ENCODE measurements around the gene ATP5IF1. TPM values are rescaled to one million over a fixed set of nuclear protein-coding genes. Genes with fewer than 3 reads are reported as not detected.

The ATP5IF1 gene
- total and polyA plus RNA-seq, 10 of the 15 experiments (the other 5 are each of a cell fraction or from before 2014, with no cell fraction given), result 253 to 1,210 (median 418) TPM

GRCh38 chr1:28259252-28259933 lies 23.5 kb downstream of the ATP5IF1 start, which contains the start of gene SESN2:
Gene SESN2, plus strand, starts transcription at chr1:28259518. Its CDS starts 330 bp downstream, at chr1:28259848.
- Histone ChIP-seq H3K36me3 (ENCODE audit: control insufficient read depth in 2 of 2, insufficient read depth in 2 of 2, low read length in 1 of 2) (no peaks in the 10 kb centered on the region), H4K20me1 (ENCODE audit: control insufficient read depth, insufficient read depth) (0 out of 2 replicates have a peak, but pooled peaks cover 4% of the 10 kb centered on the region), H3K4me1 (ENCODE audit: control insufficient read depth, insufficient read depth, low read length) (peaks cover 5% of the 10 kb centered on the region), H3K27ac (ENCODE audit: control insufficient read depth, insufficient read depth) (peak within 1 kb of the TSS; percentile 55), H3K27me3 (replicated peaks in 1 of 2; ENCODE audit: control insufficient read depth in 2 of 2, insufficient read depth in 2 of 2, low read length in 1 of 2) (no peaks in the 10 kb centered on the region), H3K9me3 (replicated peaks; ENCODE audit: control insufficient read depth, insufficient read depth, low read length) (no peaks in the 10 kb centered on the region), H2AFZ (ENCODE audit: control insufficient read depth, low read depth, low read length) (peak within 1 kb of the TSS; percentile 90), H3K79me2 (ENCODE audit: control insufficient read depth, insufficient read depth, low read length) (peaks cover 31% of the 10 kb centered on the region), H3K4me3 (peak within 1 kb of the TSS; percentile 97), H3K4me2 (ENCODE audit: control insufficient read depth, insufficient read depth) (peak within 1 kb of the TSS; percentile 75), H3K9ac (ENCODE audit: control insufficient read depth, insufficient read depth, low read length) (peak within 1 kb of the TSS; percentile 79)
- ChIA-PET POLR2A (interaction anchor here (0.9 to 6.5 kb wide), 3 partner anchors 11 to 24 kb away, joined by 4 to 51 read pairs (median 7); partner anchors contain the start of gene ATP5IF1), RAD21 (ENCODE audit: unreplicated experiment) (interaction anchor here (4.4 kb wide), 1 partner anchor 10 kb away, joined by 28 read pairs; no protein-coding TSS in a partner anchor), SMC1A (ENCODE audit: uncharacterized antibody, unreplicated experiment) (interaction anchor here (0.7 kb wide), 1 partner anchor 13 kb away, joined by 3 read pairs; no protein-coding TSS in a partner anchor), CTCF (interaction anchor here (1.6 to 3.2 kb wide), 3 partner anchors 10 to 25 kb away, joined by 4 to 33 read pairs (median 21); no protein-coding TSS in a partner anchor)
- intact Hi-C loops (cut with micrococcal nuclease; ENCODE audit: unreplicated experiment) (no loop called here), in situ Hi-C loops (cut with MboI) (no loop called here)
- FAIRE-seq (peak; percentile 72), ATAC-seq (peak; percentile 97), DNase-seq (ENCODE audit: low read depth, low spot score) (peak; percentile 84)
- WGBS (ENCODE audit: insufficient coverage, insufficient replicate concordance, low lambda C conversion rate, missing lambda C conversion rate), result 2% methylated on average over 75 of the region's 76 CpGs
- BruUV-seq (replicated peaks), result TSS peak; percentile 79
- peak in 1 of 2 experiments; percentile 45; a peak in 1 of 4 replicates for TF ChIP-seq CEBPB (IDR thresholded peaks at IDR 0.05; ENCODE audit: borderline replicate concordance in 1 of 2, low read depth in 2 of 2, low read length in 2 of 2)
- peak; percentile 54; the same call in 1 of the 2 replicates for TF ChIP-seq CREB1 (IDR thresholded peaks at IDR 0.05; ENCODE audit: low read depth)
- no peak for TF ChIP-seq CEBPZ (IDR thresholded peaks at IDR 0.05; ENCODE audit: low read depth, low read length)
- TF ChIP-seq ZSCAN29 (IDR thresholded peaks at IDR 0.05), result no peak
- peak; percentile 72 for TF ChIP-seq NKRF (conservative IDR thresholded peaks at IDR 0.05)
- no peak for TF ChIP-seq ATF2 (IDR thresholded peaks at IDR 0.05; ENCODE audit: low read length)
- 0 out of 2 replicates have a peak, but pooled peaks have one; percentile 31 for TF ChIP-seq CHD2 (IDR thresholded peaks at IDR 0.05; ENCODE audit: borderline replicate concordance, low read depth, low read length)
- 0 out of 2 replicates have a peak, but pooled peaks have one; percentile 28 for TF ChIP-seq NR2F1 (conservative IDR thresholded peaks at IDR 0.05)
- TF ChIP-seq POU2F2 (IDR thresholded peaks at IDR 0.05; ENCODE audit: borderline replicate concordance, low read depth, low read length), result peak; percentile 64; the same call in 1 of the 3 replicates
- TF ChIP-seq NR2C1 (IDR thresholded peaks at IDR 0.05), result 0 out of 2 replicates have a peak, but pooled peaks have one; percentile 50
- TF ChIP-seq SREBF1 (IDR thresholded peaks at IDR 0.05; ENCODE audit: low read length), result peak; percentile 71
- peak; percentile 63; the same call in 1 of the 2 replicates for TF ChIP-seq CHD1 (IDR thresholded peaks at IDR 0.05; ENCODE audit: low read depth, low read length)
- TF ChIP-seq DPF2 (IDR thresholded peaks at IDR 0.05), result peak; percentile 33; the same call in 1 of the 2 replicates
- TF ChIP-seq RUNX3 (IDR thresholded peaks at IDR 0.05; ENCODE audit: low read length), result peak; percentile 40
- peak; percentile 84 for TF ChIP-seq HCFC1 (IDR thresholded peaks at IDR 0.05; ENCODE audit: low read length)
- TF ChIP-seq IKZF1 (conservative IDR thresholded peaks at IDR 0.05), result peak; percentile 44
- peak; percentile 48; the same call in 1 of the 2 replicates for TF ChIP-seq LARP7 (IDR thresholded peaks at IDR 0.05)
- TF ChIP-seq NFYB (IDR thresholded peaks at IDR 0.05; ENCODE audit: insufficient read depth, low read depth, low read length), result peak; percentile 81
